ENCODE measurements around the gene ZNF44. TPM values are rescaled to one million over a fixed set of nuclear protein-coding genes. Genes with fewer than 3 reads are reported as not detected.

The ZNF44 gene
- total and polyA plus RNA-seq, 2 of the 13 experiments (the other 11 are each of a cell fraction or from before 2014, with no cell fraction given), result 6.9 to 15.7 TPM

- no peak for TF ChIP-seq ZBTB44 (CRISPR knock-in tag; IDR thresholded peaks at IDR 0.05)
- no peak for TF ChIP-seq ZNF484 (CRISPR knock-in tag; IDR thresholded peaks at IDR 0.05; ENCODE audit: borderline replicate concordance, low read depth)
- TF ChIP-seq ZNF770 (CRISPR knock-in tag; IDR thresholded peaks at IDR 0.05), result 0 out of 2 replicates have a peak, but pooled peaks have one; percentile 39
- no peak for TF ChIP-seq TBP (CRISPR knock-in tag; IDR thresholded peaks at IDR 0.05)
- TF ChIP-seq ZNF563 (CRISPR knock-in tag; IDR thresholded peaks at IDR 0.05), result peak; percentile 67; the same call in 1 of the 2 replicates
- no peak for TF ChIP-seq CENPX (CRISPR knock-in tag; IDR thresholded peaks at IDR 0.05)
- no peak for TF ChIP-seq HOXA9 (CRISPR knock-in tag; IDR thresholded peaks at IDR 0.05; ENCODE audit: borderline replicate concordance)
- no peak for TF ChIP-seq NFE2L2 (IDR thresholded peaks at IDR 0.05; ENCODE audit: low read length)
- TF ChIP-seq TRIM24 (CRISPR knock-in tag; IDR thresholded peaks at IDR 0.05), result no peak
- no peak for TF ChIP-seq NBN (conservative IDR thresholded peaks at IDR 0.05)
- no peak for TF ChIP-seq RELA (CRISPR knock-in tag; IDR thresholded peaks at IDR 0.05)
- TF ChIP-seq NR2C2 (CRISPR knock-in tag; IDR thresholded peaks at IDR 0.05; ENCODE audit: borderline replicate concordance), result peak; percentile 88
- TF ChIP-seq CEBPZ (IDR thresholded peaks at IDR 0.05; ENCODE audit: low read length), result peak; percentile 62; the same call in 1 of the 2 replicates
- TF ChIP-seq TCF7 (IDR thresholded peaks at IDR 0.05; ENCODE audit: low read depth), result no peak
- peak; percentile 24; the same call in 1 of the 2 replicates for TF ChIP-seq CTCF (CRISPR knock-in tag; IDR thresholded peaks at IDR 0.05)
- peak; percentile 80 for TF ChIP-seq POLR2G (IDR thresholded peaks at IDR 0.05; ENCODE audit: low read depth, low read length)
- no peak for TF ChIP-seq SETDB1 (CRISPR knock-in tag; IDR thresholded peaks at IDR 0.05; ENCODE audit: borderline replicate concordance)
- TF ChIP-seq PPARG (CRISPR knock-in tag; conservative IDR thresholded peaks at IDR 0.05), result peak; percentile 87
- 0 out of 2 replicates have a peak, but pooled peaks have one; percentile 61 for TF ChIP-seq ZNF264 (CRISPR knock-in tag; IDR thresholded peaks at IDR 0.05)
- no peak for TF ChIP-seq ZNF839 (CRISPR knock-in tag; IDR thresholded peaks at IDR 0.05; ENCODE audit: borderline replicate concordance)
Measured at GRCh38 chr19:12294249-12295158, at the start of gene ZNF44 (continued).

All from HepG2 (cell line).